Neural progenitor cell (in vitro differentiated cells): ENCODE measurements around the gene SYNM.

Experiments used
- EZH2 ChIP-seq: fragments of 200-600 bp; sonication (generic); IDR thresholded peaks from 2 replicates; pipeline ENCODE4 v1.6.1; 2017; ENCODE audit warnings: antibody characterized with exemption, mild to moderate bottlenecking, moderate library complexity
- EZH2phosphoT487 ChIP-seq: fragments of 200-600 bp; sonication (generic); IDR thresholded peaks from 2 replicates; pipeline ENCODE4 v1.6.1; 2017; ENCODE audit warnings: antibody characterized with exemption
- TF ChIP-seq, protein P1 (sequence below): fragments of 200-600 bp; sonication (generic); IDR thresholded peaks from 2 replicates; pipeline ENCODE4 v1.5.1; 2017; ENCODE audit warnings: antibody characterized with exemption, mild to moderate bottlenecking

DNA sequence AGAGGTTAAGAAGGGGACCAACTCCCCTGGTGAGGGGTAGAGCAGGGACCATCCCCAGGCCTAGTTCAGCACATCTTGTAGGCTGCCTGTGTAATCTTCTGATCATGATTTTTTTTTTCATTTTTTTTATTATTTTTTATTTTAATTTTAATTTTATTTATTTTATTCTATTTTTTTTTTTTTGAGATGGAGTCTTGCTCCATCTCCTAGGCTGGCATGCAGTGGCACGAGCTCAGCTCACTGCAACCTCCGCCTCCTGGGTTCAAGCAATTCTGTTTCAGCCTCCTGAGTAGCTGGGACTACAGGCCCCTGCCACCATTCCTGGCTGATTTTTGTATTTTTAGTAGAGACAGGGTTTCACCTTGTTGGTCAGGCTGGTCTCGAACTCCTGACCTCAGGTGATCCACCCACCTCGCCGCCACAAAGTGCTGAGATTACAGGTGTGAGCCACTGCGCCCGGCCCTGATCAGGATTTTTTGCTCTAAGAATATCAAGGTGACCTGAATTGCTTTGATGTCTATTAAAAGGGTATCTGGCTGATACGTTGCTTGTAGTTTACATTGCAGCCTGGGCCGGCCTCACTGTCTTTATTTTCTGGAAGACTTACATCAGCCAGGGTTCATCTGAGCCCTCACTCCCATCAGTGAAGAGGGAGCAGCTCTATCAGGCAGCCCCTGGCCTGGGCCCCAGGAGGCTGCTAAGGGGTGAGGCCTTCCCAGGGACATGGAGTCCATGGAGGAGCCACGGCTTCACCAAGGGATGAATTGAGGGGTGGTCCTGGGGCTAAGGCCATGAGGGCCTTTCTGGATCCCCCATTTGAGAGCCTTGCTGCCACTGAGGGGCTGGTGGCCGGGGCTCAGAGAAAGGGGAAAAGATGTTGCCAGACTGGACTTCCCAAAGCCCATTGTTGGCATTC lies 10.7 kb downstream of the SYNM start:
- TF ChIP-seq, protein P1, sequence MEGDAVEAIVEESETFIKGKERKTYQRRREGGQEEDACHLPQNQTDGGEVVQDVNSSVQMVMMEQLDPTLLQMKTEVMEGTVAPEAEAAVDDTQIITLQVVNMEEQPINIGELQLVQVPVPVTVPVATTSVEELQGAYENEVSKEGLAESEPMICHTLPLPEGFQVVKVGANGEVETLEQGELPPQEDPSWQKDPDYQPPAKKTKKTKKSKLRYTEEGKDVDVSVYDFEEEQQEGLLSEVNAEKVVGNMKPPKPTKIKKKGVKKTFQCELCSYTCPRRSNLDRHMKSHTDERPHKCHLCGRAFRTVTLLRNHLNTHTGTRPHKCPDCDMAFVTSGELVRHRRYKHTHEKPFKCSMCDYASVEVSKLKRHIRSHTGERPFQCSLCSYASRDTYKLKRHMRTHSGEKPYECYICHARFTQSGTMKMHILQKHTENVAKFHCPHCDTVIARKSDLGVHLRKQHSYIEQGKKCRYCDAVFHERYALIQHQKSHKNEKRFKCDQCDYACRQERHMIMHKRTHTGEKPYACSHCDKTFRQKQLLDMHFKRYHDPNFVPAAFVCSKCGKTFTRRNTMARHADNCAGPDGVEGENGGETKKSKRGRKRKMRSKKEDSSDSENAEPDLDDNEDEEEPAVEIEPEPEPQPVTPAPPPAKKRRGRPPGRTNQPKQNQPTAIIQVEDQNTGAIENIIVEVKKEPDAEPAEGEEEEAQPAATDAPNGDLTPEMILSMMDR, result no peak
- TF ChIP-seq EZH2phosphoT487 (no peak), EZH2 (no peak)
